Heart left ventricle (tissue), 16 donors: ENCODE results near the gene EPM2AIP1. TPM values are rescaled to one million over a fixed set of nuclear protein-coding genes. Genes with fewer than 3 reads are reported as not detected.

ENCODE experiments used
- ATAC-seq, 4 donors: fragments of 200-7000 bp; cut with Tn5 transposase; one replicate each; pipeline ENCODE4 v1.9.1; 2020 to 2022; ENCODE audit warnings: moderate library complexity in 4 of 4, mild to moderate bottlenecking in 3 of 4, moderate number of reproducible peaks in 1 of 4
- DNase-seq, 5 donors: peaks; one replicate each; pipeline ENCODE4 v3.0.0-alpha.2; 2020
- H3K27ac ChIP-seq, 12 donors: fragments of 200-600 bp; sonication (generic) in 4 of 12; one replicate each; pipeline versions ENCODE4 v1.5.0 to v1.8.0; 2016 to 2022; ENCODE audit warnings: mild to moderate bottlenecking in 2 of 12
- H3K27me3 ChIP-seq, 9 donors: fragments of 200-600 bp; sonication (generic) in 2 of 9; one replicate each; pipeline versions ENCODE4 v1.5.1 to v1.8.0; 2016 to 2022; ENCODE audit warnings: mild to moderate bottlenecking in 3 of 9
- H3K36me3 ChIP-seq, 9 donors: fragments of 200-600 bp; sonication (generic) in 2 of 9; one replicate each; pipeline versions ENCODE4 v1.5.0 to v1.8.0; 2018 to 2022; ENCODE audit warnings: mild to moderate bottlenecking in 2 of 9
- H3K4me1 ChIP-seq, 12 donors: fragments of 200-600 bp; sonication (generic) in 4 of 12; one replicate each; pipeline versions ENCODE4 v1.5.0 to v1.8.0; 2016 to 2022; ENCODE audit warnings: mild to moderate bottlenecking in 3 of 12
- H3K4me3 ChIP-seq, 12 donors: fragments of 200-600 bp; sonication (generic) in 4 of 12; one replicate each; pipeline versions ENCODE4 v1.5.0 to v1.8.0; 2017 to 2022; ENCODE audit warnings: mild to moderate bottlenecking in 9 of 12, moderate library complexity in 4 of 12
- H3K9me3 ChIP-seq, 12 donors: fragments of 200-600 bp; sonication (generic) in 4 of 12; one replicate each; pipeline versions ENCODE4 v1.5.0 to v1.8.0; 2016 to 2022; ENCODE audit warnings: mild to moderate bottlenecking in 1 of 12
- CTCF ChIP-seq, 12 donors: fragments of 200-600 bp; sonication (generic) in 4 of 12; IDR thresholded peaks; one replicate each; pipeline versions ENCODE4 v1.5.0 to v1.8.0; 2018 to 2022; ENCODE audit warnings: antibody characterized with exemption in 12 of 12, mild to moderate bottlenecking in 5 of 12
- POLR2A ChIP-seq, 2 donors: fragments of 450-650 bp; IDR thresholded peaks; one replicate each; pipeline ENCODE4 v1.6.1; 2017; ENCODE audit warnings: antibody characterized with exemption in 2 of 2, mild to moderate bottlenecking in 2 of 2, moderate library complexity in 2 of 2
- WGBS, 4 donors: extraction: QIAGEN DNeasy Blood & Tissue Kit in 2 of 4; methylation state at CpG; one replicate each; pipeline versions ENCODE4 v1.1.5 to v1.1.7; 2013 to 2018; 5-methylcytosine and 5-hydroxymethylcytosine counted together
- intact Hi-C, 10 donors: fragments of 100-400 bp; cut with DNase I; formaldehyde crosslinking; loops; one replicate each; pipeline versions ENCODE4 v1.11.1 to v1.14.2; 2022
- polyA plus RNA-seq, 2 donors: library from polyadenylated mRNA; stranded (reverse); fragments of 200-250 nt; gene quantifications; one replicate each; pipeline ENCODE4 v1.2.3, GENCODE V29; 2013
- total RNA-seq, 9 donors: library from RNA; depleted of rRNA in 2 of 9; stranded (reverse); fragments of >200 nt in 2 of 9; fragmentation: NEBNext Ultra II Directional in 3 of 9; extraction: Animal tissue kit (Norgen Biotek cat#: 25700) in 3 of 9; gene quantifications; one replicate each; pipeline versions ENCODE4 v1.1.0 to v1.2.4, GENCODE V29; 2016 to 2023
- donor health status: ischemic (EF 13 %, LVEDD 7.1; RV severe dilation, severe dysfunction).
- donor health status: healthy with polysubstance abuse.
- donor health status: DM: no; HTN: yes; CAD: no.
- donor health status: DM: no; HTN: no; CAD: no.
- donor health status: ischemic (EF 25% LVEDD 6.9; RV normal size, moderate dysfunction).
- donor health status: ischemic (EF 25% LVEDD 5.7; RV mildly dilated, moderate dysfunction).
- donor health status: healthy.
- donor health status: DM: yes; HTN: yes; CAD: no.
- donor health status: ischemic (EF 35%, LVEDD 5.7; RV mildly dilated, moderate dysfunction).
- donor health status: nonischemic (EF 11% LVEDD 7.7; RV severe dilation, severe dysfunction).
- donor health status: DM: yes; HTN: yes; CAD: no.
- donor health status: PGD.
- donor health status: ischemic (EF 29% LVEDD 5.4; RV normal size, mild dysfunction).
- donor health status: nonischemic (EF 23%, LVEDD 6.1; RV moderate dilation, normal function).

Gene EPM2AIP1
- total and polyA plus RNA-seq, 11 donors, result 7.4 to 43.7 (median 22.2) TPM

GRCh38 chr3:36989568-36989967, 3.4 kb downstream of the EPM2AIP1 start:
- no peak for ATAC-seq
- peaks cover 3 to 55% (median 48%) of the 10 kb centered on the region in 12 donors for H3K4me1 ChIP-seq
- H3K9me3 ChIP-seq, result no peaks in the 10 kb centered on the region
- no peak for DNase-seq
- H3K27me3 ChIP-seq, result no peaks in the 10 kb centered on the region
- peaks cover 0 to 51% (median 40%) of the 10 kb centered on the region in 9 donors for H3K36me3 ChIP-seq
- intact Hi-C loops, result no loop called here
- H3K27ac ChIP-seq, result peak overlapping the region in 8 of 12 donors; percentile 1 to 99 (median 98)
- TF ChIP-seq POLR2A (IDR thresholded peaks at IDR 0.05) (no peak), CTCF (IDR thresholded peaks at IDR 0.05) (no peak)
- H3K4me3 ChIP-seq, result peak overlapping the region in 11 of 12 donors; percentile 9 to 83 (median 72)

GRCh38 chr3:36989005-36989404, 3.9 kb downstream of the EPM2AIP1 start:
- Histone ChIP-seq H3K9me3 (no peaks in the 10 kb centered on the region), H3K27ac (peak overlapping the region in 5 of 12 donors; percentile 1 to 99 (median 98)), H3K4me1 (peaks cover 0 to 49% (median 43%) of the 10 kb centered on the region in 12 donors), H3K4me3 (peak overlapping the region in 10 of 12 donors; percentile 63 to 83 (median 72)), H3K27me3 (no peaks in the 10 kb centered on the region), H3K36me3 (peaks cover 0 to 56% (median 45%) of the 10 kb centered on the region in 9 donors)
- WGBS, 4 donors, result 52 to 71% (median 62%) methylated on average over 3 of the region's 3 CpGs
- DNase-seq (no peak), ATAC-seq (no peak)
- no peak for TF ChIP-seq CTCF (IDR thresholded peaks at IDR 0.05)
- TF ChIP-seq POLR2A (IDR thresholded peaks at IDR 0.05), result no peak
- intact Hi-C loops, result no loop called here

- ATAC-seq, result no peak
- H3K27ac ChIP-seq, result peak overlapping the region in 3 of 12 donors; percentile 5 to 99 (median 99)
- peaks cover 0 to 63% (median 52%) of the 10 kb centered on the region in 9 donors for H3K36me3 ChIP-seq
- H3K4me1 ChIP-seq, result peaks cover 0 to 48% (median 41%) of the 10 kb centered on the region in 12 donors
- H3K27me3 ChIP-seq, result no peaks in the 10 kb centered on the region
- 59 to 74% (median 66%) methylated on average over 2 of the region's 2 CpGs for WGBS, 4 donors
- TF ChIP-seq POLR2A (IDR thresholded peaks at IDR 0.05) (no peak), CTCF (IDR thresholded peaks at IDR 0.05) (no peak)
- DNase-seq, result no peak
- H3K4me3 ChIP-seq, result peak overlapping the region in 4 of 12 donors; percentile 72 to 83 (median 76)
- H3K9me3 ChIP-seq, result no peaks in the 10 kb centered on the region
- intact Hi-C loops, result no loop called here
These were observed 4.6 kb downstream of the EPM2AIP1 start for GRCh38 chr3:36988356-36988755.

GRCh38 chr3:36981006-36981405, 11.9 kb downstream of the EPM2AIP1 start:
- ATAC-seq (peak in 1 of 4 donors; percentile 15), DNase-seq (no peak)
- 88 to 95% (median 94%) methylated on average over 4 of the region's 4 CpGs for WGBS, 4 donors
- Histone ChIP-seq H3K36me3 (peaks cover 0 to 51% (median 41%) of the 10 kb centered on the region in 9 donors), H3K9me3 (peaks cover 0 to 10% (median 0%) of the 10 kb centered on the region in 12 donors), H3K4me3 (no peak overlapping the region), H3K27me3 (no peaks in the 10 kb centered on the region), H3K4me1 (peaks cover 0 to 3% (median 0%) of the 10 kb centered on the region in 12 donors), H3K27ac (no peak overlapping the region)
- TF ChIP-seq POLR2A (IDR thresholded peaks at IDR 0.05) (no peak), CTCF (IDR thresholded peaks at IDR 0.05) (no peak)
- intact Hi-C loops, result no loop called here
